GM19239 (cell line): ENCODE results near the gene PDIA2.
"Not testable (repeated sequence)": the region's sequence is repeated elsewhere in the genome, so short reads cannot be mapped to it uniquely, and the experiment has no call there.

ENCODE experiments used
- DNase-seq: peaks from one replicate; pipeline ENCODE4 v3.0.0; 2011; ENCODE audit warnings: low spot score; ENCODE audit not compliant: insufficient read length
- FAIRE-seq: peaks from 2 replicates; lab custom pipeline; 2011; peaks lifted over from hg19 to GRCh38; lab: Jason Lieb, UNC

PDIA2 gene

DNA sequence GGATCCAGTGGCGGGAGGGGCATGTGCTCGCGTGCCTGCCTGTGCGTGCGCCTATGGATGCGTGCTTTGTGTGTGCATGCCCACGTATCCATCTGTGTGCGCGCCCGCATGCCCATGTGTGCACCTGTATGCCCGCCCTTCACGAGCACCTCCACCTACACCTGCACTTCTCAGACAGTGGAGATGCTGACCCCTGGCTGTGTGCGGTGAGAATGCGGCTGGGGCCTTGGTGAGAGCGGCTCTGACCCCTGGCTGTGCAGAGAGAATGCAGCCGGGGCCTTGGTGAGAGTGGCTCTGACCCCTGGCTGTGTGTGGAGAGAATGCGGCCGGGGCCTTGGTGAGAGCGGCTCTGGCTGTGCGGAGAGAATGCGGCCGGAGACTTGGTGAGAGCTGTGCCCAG lies 35.7 kb downstream of the PDIA2 start:
- DNase-seq (no peak), FAIRE-seq (no peak)

GRCh38 chr16:320206-320605 lies 37.2 kb downstream of the PDIA2 start:
- no peak for FAIRE-seq
- DNase-seq, result no peak

DNA sequence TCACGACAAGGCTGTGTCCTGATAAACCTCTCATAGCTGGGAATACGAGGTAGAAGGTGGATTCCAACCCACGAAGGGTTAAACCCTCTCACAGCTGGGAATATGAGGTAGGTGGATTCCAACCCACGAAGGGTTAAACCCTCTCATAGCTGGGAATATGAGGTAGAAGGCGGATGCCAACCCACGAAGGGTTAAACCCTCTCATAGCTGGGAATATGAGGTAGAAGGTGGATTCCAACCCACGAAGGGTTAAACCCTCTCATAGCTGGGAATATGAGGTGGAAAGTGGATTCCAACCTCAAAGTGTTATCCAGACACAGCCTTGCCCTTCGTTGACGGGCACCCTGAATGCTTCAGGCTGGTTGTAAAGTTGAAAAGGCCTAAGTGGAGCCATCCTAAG lies 38.6 kb downstream of the PDIA2 start:
- FAIRE-seq, result no peak

DNA sequence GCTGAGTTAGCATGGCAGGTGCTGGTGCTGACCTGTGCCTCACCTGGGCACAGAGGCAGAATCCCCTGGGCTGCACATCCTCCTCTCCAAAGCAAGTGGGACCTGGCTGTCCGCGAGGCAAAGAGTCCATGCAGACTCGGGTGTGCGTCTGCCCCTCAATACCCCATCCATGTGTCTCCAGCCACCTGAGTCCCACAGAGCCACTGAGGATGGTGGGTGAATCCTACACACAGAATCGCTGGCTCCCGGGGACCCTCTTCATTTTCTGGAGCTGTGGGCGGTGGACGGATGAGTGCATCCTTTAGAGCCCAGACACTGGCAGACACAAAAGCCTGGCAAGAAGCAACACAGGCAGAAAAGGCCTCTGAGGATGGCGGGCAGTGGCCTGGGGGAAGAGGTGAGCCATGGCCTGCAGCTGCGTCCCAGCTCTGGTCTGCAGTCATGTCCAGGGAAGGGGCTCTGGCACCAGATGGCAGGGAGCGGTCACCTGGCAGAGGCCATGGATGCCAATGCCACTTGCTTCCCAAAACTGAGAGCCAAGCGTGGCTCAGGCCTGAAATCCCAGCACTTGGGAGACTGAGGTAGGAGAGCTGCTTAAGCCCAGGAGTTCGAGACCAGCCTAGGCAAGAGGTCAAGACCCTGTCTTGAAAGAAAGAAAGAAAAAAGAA lies 39.6 kb downstream of the PDIA2 start:
- no peak for DNase-seq
- FAIRE-seq, result no peak

More for the DNA sequence above, 38.6 kb downstream of the PDIA2 start:
- no peak for DNase-seq

DNA sequence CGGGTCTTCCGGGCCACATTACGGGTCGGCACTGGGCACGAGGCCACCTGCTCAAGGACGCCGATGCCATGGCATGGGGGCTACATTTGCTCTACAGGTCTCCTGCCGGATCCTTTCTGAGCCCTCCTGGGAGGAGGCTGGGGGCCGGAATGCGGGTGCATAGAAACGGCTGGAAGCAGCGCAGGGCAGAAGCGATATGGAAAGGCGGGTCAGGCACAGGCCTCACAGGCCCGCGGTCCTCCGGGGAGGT lies 41.2 kb downstream of the PDIA2 start:
- FAIRE-seq, result no peak
- DNase-seq, result no peak

DNA sequence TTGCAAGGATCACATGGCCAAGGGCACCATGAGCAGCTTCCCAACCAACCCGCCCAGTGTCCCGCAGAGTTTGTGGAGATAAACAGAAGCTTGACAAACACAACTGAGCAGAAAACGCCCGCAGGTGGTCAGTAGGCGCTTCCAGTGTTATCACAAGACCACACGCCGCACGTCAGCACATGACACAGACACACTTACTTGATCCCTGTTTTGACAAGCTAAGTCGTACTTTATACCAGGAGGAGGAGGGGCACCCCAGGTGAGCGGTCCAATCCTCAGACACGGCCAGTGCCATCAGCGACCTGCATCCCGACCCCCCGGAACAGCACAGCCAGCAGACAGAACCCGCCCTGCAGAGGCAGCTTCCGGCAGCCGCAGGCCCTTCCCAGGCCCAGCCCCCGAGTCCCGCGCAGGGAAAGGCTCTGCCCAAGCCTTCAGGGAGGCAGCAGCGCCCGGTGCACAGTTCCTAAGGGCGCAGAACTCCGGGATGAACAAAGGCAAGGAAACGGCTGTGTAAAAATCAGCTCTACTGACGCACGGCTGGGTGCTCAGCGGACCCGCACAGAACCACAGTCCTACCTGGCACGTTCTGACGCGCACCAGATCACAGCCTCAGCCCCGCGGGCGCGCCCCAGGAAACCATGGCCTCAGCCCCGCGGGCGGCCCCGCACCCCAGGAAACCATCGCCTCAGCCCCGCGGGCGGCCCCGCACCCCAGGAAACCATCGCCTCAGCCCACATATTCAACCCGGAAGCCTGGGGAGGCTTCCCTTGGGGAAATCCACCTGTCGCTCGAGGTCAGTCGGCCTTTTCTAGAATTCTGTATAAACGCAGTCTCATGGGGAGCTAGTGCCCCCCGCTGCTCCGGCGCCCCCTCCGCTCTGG lies 41.7 kb downstream of the PDIA2 start:
- peak; percentile 75 for FAIRE-seq

GRCh38 chr16:325375-326145 lies 42.6 kb downstream of the PDIA2 start:
- no peak for DNase-seq

More for the DNA sequence above, 41.7 kb downstream of the PDIA2 start:
- DNase-seq, result peak; percentile 68

DNA sequence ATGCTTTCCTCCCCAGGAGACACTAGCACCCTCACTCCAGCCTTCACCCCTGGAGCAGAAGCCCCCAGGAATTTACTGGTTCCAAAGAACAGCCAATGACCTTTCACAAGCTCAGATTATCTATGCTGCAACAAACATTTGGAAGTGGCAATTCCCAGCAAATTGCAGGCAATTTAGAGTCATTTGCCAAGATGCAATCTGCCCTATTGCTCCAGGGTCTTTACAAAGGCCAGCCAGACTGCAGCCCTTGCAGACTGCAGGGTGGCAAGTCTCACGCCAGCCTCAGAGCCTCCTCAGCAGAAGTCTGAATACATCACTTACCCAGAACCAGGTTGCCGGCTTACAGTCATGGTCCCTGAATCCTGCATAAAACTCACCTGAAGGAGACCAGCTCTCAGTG lies 47.8 kb downstream of the PDIA2 start:
- no peak for DNase-seq
- no peak for FAIRE-seq

More at GRCh38 chr16:325375-326145, 42.6 kb downstream of the PDIA2 start:
- no peak for FAIRE-seq

- DNase-seq, FAIRE-seq: not testable (repeated sequence)
Observed at GRCh38 chr16:331181-331814, 48.3 kb downstream of the PDIA2 start.

GRCh38 chr16:333406-334094 lies 50.6 kb downstream of the PDIA2 start:
- FAIRE-seq (no peak), DNase-seq (no peak)

GRCh38 chr16:334164-334832 lies 51.3 kb downstream of the PDIA2 start:
- not testable (repeated sequence) for FAIRE-seq, DNase-seq

GRCh38 chr16:334861-335632 lies 52.1 kb downstream of the PDIA2 start:
- not testable (repeated sequence) for DNase-seq, FAIRE-seq

DNA sequence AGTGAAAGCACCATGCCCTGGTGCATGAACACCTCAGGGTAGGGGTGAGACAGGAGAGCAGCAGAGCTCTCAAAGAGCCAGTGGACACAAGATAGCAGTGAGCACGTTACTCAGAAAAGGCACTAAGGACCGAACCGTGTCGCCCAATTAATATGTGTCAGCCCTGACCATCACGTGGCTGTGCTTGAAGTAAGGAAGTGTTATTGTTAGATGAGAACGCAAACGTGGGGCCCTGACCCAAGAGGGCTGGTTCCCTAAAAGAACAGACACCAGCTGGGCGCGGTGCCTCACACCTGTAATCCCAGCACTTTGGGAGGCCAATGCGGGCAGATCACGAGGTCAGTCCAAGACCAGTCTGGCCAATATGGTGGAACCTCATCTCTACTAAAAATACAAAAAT lies 53.3 kb downstream of the PDIA2 start:
- FAIRE-seq (no peak), DNase-seq (no peak)
